Activated naive CD4-positive, alpha-beta T cell treated with anti-CD3 and anti-CD28 coated beads for 36 hours (primary cell): ENCODE measurements around the gene PDE9A. TPM values are rescaled to one million over a fixed set of nuclear protein-coding genes. Genes with fewer than 3 reads are reported as not detected.
A peak's percentile ranks its signal among the peaks of the same experiment; 100 is the strongest.
"Not testable (repeated sequence)": the region's sequence is repeated elsewhere in the genome, so short reads cannot be mapped to it uniquely, and the experiment has no call there.

Experiments
- CTCF ChIA-PET: fragments of 350-600 bp; sonication (Branson Sonifier 250); formaldehyde crosslinking; loops from one replicate; lab custom pipeline; 2021; ENCODE audit warnings: antibody characterized with exemption; lab: Charles Lee
- DNase-seq: peaks from one replicate; pipeline ENCODE4 v3.0.0-alpha.2; 2020
- H3K27ac Mint-ChIP-seq: one replicate; pipeline ENCODE4 v1.8.0; 2021; ENCODE audit warnings: mild to moderate bottlenecking, mixed read lengths
- H3K27me3 Mint-ChIP-seq: one replicate; pipeline ENCODE4 v1.8.0; 2021; ENCODE audit warnings: low read depth, mixed read lengths
- H3K36me3 Mint-ChIP-seq: one replicate; pipeline ENCODE4 v1.8.0; 2021; ENCODE audit warnings: low read depth, mixed read lengths
- H3K4me1 Mint-ChIP-seq: one replicate; pipeline ENCODE4 v1.8.0; 2021; ENCODE audit warnings: low read depth, mixed read lengths
- H3K4me3 Mint-ChIP-seq: one replicate; pipeline ENCODE4 v1.8.0; 2021; ENCODE audit warnings: mild to moderate bottlenecking, moderate library complexity, mixed read lengths
- H3K9me3 Mint-ChIP-seq: one replicate; pipeline ENCODE4 v1.8.0; 2021; ENCODE audit warnings: mixed read lengths
- intact Hi-C: fragments of 100-400 bp; cut with micrococcal nuclease; formaldehyde crosslinking; loops from one replicate; pipeline ENCODE4 v1.15.1; 2023
- total RNA-seq, 2 experiments: library from RNA; stranded (reverse); gene quantifications; one replicate each; pipeline ENCODE4 v1.2.3, GENCODE V29; 2021

PDE9A gene
- total RNA-seq, 2 experiments from 2014 or later, result 6.3 to 7.4 TPM

GRCh38 chr21:42797522-42797921 is 144.1 kb downstream of the PDE9A start:
- H3K4me3 Mint-ChIP-seq, result no peak overlapping the region
- H3K27ac Mint-ChIP-seq, result no peak overlapping the region
- CTCF ChIA-PET, result no interaction called here
- H3K9me3 Mint-ChIP-seq, result no peaks in the 10 kb centered on the region
- peaks cover 8% of the 10 kb centered on the region for H3K4me1 Mint-ChIP-seq
- intact Hi-C loops, result no loop called here
- H3K36me3 Mint-ChIP-seq, result no peaks in the 10 kb centered on the region
- no peak for DNase-seq
- no peaks in the 10 kb centered on the region for H3K27me3 Mint-ChIP-seq

- intact Hi-C loops, result no loop called here
- CTCF ChIA-PET, result no interaction called here
- Mint-ChIP-seq H3K27me3 (no peaks in the 10 kb centered on the region), H3K27ac (no peak overlapping the region), H3K4me3 (no peak overlapping the region), H3K9me3 (no peaks in the 10 kb centered on the region), H3K36me3 (no peaks in the 10 kb centered on the region), H3K4me1 (peaks cover 8% of the 10 kb centered on the region)
- DNase-seq, result no peak
These were observed 144.7 kb downstream of the PDE9A start for GRCh38 chr21:42798106-42798505.

DNA sequence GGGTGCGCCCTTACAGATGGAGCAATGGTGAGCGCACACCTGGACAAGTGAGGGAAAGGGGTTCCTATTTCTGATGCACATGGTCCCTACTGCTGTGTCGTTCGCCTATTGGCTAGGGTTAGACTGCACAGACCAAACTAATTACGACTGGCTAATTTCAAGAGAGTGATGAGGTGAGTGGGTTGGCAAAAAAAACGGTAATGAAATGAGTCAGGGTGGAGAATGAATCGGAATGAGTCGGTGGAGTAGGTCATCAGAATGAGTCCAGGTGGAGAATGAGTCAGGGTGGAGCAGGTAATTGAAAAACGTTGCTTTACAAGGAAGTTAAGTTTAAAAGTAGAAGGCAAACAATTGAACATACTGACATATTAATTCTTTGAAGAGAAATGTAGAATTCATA is 146.1 kb downstream of the PDE9A start:
- peaks cover 8% of the 10 kb centered on the region for H3K4me1 Mint-ChIP-seq
- intact Hi-C loops, result no loop called here
- CTCF ChIA-PET, result interaction anchor here (1.2 kb wide), 1 partner anchor 206 kb away, joined by 5 read pairs; no protein-coding TSS in a partner anchor
- no peaks in the 10 kb centered on the region for H3K27me3 Mint-ChIP-seq
- no peak overlapping the region for H3K27ac Mint-ChIP-seq
- no peaks in the 10 kb centered on the region for H3K9me3 Mint-ChIP-seq
- H3K4me3 Mint-ChIP-seq, result no peak overlapping the region
- DNase-seq, result peak; percentile 49
- H3K36me3 Mint-ChIP-seq, result no peaks in the 10 kb centered on the region

GRCh38 chr21:42799948-42800347 is 146.5 kb downstream of the PDE9A start:
- H3K4me3 Mint-ChIP-seq, result no peak overlapping the region
- DNase-seq, result no peak
- CTCF ChIA-PET, result no interaction called here
- peaks cover 8% of the 10 kb centered on the region for H3K4me1 Mint-ChIP-seq
- no peaks in the 10 kb centered on the region for H3K36me3 Mint-ChIP-seq
- no peak overlapping the region for H3K27ac Mint-ChIP-seq
- intact Hi-C loops, result no loop called here
- H3K27me3 Mint-ChIP-seq, result no peaks in the 10 kb centered on the region
- no peaks in the 10 kb centered on the region for H3K9me3 Mint-ChIP-seq

DNA sequence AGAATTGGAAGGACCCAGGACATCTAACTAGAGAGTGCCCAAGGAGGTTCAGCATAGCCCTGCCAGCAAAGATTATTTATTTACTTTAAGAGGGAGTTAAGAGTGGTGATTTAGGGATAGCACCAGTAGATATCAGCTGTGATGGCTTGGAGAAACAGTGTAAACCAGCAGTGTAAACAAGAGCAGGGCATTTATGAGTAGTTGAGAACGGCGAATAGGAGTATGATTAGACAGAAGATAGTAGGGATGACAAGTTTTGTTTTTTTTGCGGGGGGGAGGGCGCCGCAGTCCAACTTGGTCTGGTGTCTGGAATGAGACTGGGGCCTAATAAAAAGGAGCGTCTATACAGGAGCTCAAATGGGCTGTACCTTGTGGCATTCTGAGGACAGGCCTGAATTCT is 148.2 kb downstream of the PDE9A start:
- H3K4me3 Mint-ChIP-seq, DNase-seq, H3K27me3 Mint-ChIP-seq, H3K36me3 Mint-ChIP-seq, intact Hi-C loops, H3K4me1 Mint-ChIP-seq, H3K27ac Mint-ChIP-seq, CTCF ChIA-PET, H3K9me3 Mint-ChIP-seq: not testable (repeated sequence)

GRCh38 chr21:42806509-42807140 is 153.2 kb downstream of the PDE9A start:
- Mint-ChIP-seq H3K4me3 (no peak overlapping the region), H3K9me3 (no peaks in the 10 kb centered on the region), H3K27ac (no peak overlapping the region), H3K4me1 (no peaks in the 10 kb centered on the region), H3K27me3 (no peaks in the 10 kb centered on the region), H3K36me3 (no peaks in the 10 kb centered on the region)
- CTCF ChIA-PET, result no interaction called here
- intact Hi-C loops, result no loop called here
- DNase-seq, result no peak

- DNase-seq, H3K27me3 Mint-ChIP-seq, H3K4me1 Mint-ChIP-seq, intact Hi-C loops, H3K27ac Mint-ChIP-seq, H3K36me3 Mint-ChIP-seq, H3K9me3 Mint-ChIP-seq, CTCF ChIA-PET, H3K4me3 Mint-ChIP-seq: not testable (repeated sequence)
These were observed 154.0 kb downstream of the PDE9A start for GRCh38 chr21:42807293-42807895.

- no peak overlapping the region for H3K27ac Mint-ChIP-seq
- no peak overlapping the region for H3K4me3 Mint-ChIP-seq
- no peaks in the 10 kb centered on the region for H3K36me3 Mint-ChIP-seq
- intact Hi-C loops, result no loop called here
- no peak for DNase-seq
- H3K9me3 Mint-ChIP-seq, result no peaks in the 10 kb centered on the region
- H3K4me1 Mint-ChIP-seq, result no peaks in the 10 kb centered on the region
- H3K27me3 Mint-ChIP-seq, result no peaks in the 10 kb centered on the region
- CTCF ChIA-PET, result no interaction called here
These were observed 154.7 kb downstream of the PDE9A start for GRCh38 chr21:42807938-42808613.

DNA sequence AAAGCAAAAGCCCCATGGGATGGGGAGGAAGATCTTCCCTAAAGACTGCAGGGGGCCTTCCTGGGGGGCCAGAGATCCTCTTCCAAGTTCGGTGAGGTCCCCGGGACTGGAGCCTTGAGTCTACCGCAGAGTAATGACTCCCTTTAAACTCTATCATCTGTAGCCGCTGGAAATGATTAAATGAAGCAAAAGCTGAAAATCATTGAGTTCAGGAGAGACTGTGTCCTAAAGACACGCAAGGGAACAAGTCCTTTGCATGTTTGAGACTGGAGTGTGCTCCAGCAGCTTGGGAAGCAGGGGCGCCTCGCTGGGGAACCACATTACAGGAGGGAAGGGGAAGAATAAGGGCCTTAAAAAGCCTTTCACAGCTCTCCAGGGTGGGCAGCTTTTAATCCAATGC is 155.8 kb downstream of the PDE9A start:
- H3K4me3 Mint-ChIP-seq, result no peak overlapping the region

GRCh38 chr21:42809577-42810475 is 156.4 kb downstream of the PDE9A start:
- CTCF ChIA-PET, result no interaction called here
- no peak overlapping the region for H3K4me3 Mint-ChIP-seq
- H3K4me1 Mint-ChIP-seq, result no peaks in the 10 kb centered on the region
- DNase-seq, result no peak
- no peak overlapping the region for H3K27ac Mint-ChIP-seq
- intact Hi-C loops, result no loop called here
- no peaks in the 10 kb centered on the region for H3K36me3 Mint-ChIP-seq
- H3K9me3 Mint-ChIP-seq, result no peaks in the 10 kb centered on the region
- H3K27me3 Mint-ChIP-seq, result no peaks in the 10 kb centered on the region

More for the DNA sequence above, 155.8 kb downstream of the PDE9A start:
- no peak for DNase-seq
- intact Hi-C loops, result no loop called here
- no peaks in the 10 kb centered on the region for H3K4me1 Mint-ChIP-seq
- no peaks in the 10 kb centered on the region for H3K27me3 Mint-ChIP-seq
- CTCF ChIA-PET, result no interaction called here
- no peak overlapping the region for H3K27ac Mint-ChIP-seq
- no peaks in the 10 kb centered on the region for H3K36me3 Mint-ChIP-seq
- H3K9me3 Mint-ChIP-seq, result no peaks in the 10 kb centered on the region

- intact Hi-C loops, result no loop called here
- Mint-ChIP-seq H3K9me3 (peaks cover 2% of the 10 kb centered on the region), H3K27ac (no peak overlapping the region), H3K27me3 (no peaks in the 10 kb centered on the region), H3K36me3 (no peaks in the 10 kb centered on the region), H3K4me1 (no peaks in the 10 kb centered on the region), H3K4me3 (no peak overlapping the region)
- CTCF ChIA-PET, result no interaction called here
- DNase-seq, result no peak
These were observed 158.5 kb downstream of the PDE9A start for GRCh38 chr21:42811960-42812359.

DNA sequence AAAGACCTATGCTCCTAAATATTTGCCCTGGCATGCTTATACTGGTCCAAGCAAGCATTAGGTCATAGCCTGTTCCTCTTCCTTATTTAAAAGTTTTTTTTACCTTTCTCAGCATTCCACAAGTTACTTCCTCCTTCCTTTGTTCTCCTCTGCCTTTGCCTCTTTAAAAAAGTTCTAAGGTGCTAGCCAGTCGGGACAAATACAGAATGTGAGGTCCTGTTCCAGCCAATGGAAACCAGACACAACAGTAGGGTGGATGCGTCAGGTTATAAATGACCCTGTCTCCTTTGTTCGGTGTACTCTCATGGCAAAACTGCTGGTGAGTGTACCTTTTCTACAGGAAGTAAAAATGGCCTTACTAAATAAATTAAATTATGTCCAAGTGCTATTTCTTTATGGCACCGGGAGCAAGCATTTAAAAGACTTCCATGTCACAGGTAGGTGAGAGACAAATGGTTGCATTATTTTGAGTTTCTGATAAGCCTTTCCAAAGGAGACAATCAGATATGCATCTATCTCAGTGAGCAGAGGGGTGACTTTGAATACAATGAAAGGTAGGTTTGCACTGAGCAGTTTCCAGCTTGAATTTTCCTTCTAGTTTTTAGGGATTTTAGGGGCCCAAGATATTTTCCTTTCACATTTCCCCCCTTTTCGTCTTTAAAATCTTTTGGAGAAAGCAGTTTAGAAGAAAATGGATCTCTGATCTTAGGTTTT is 159.3 kb downstream of the PDE9A start:
- CTCF ChIA-PET, result interaction anchor here (1.1 to 3.5 kb wide), 2 partner anchors 219 to 264 kb away, joined by 3 to 16 read pairs; no protein-coding TSS in a partner anchor
- H3K4me1 Mint-ChIP-seq, intact Hi-C loops, H3K27ac Mint-ChIP-seq, H3K9me3 Mint-ChIP-seq, H3K36me3 Mint-ChIP-seq, H3K4me3 Mint-ChIP-seq, H3K27me3 Mint-ChIP-seq, DNase-seq: not testable (repeated sequence)
